Gastrocnemius medialis (tissue), 4 donors: Measurements from ENCODE around the gene WDR77. TPM values are rescaled to one million over a fixed set of nuclear protein-coding genes. Genes with fewer than 3 reads are reported as not detected.

Experiments
- ATAC-seq, 2 donors: fragments of 150-250 bp; one replicate each; pipeline ENCODE4 v1.9.1; 2016
- DNase-seq, 2 donors: peaks; one replicate each; pipeline ENCODE4 v3.0.0-alpha.2; 2019
- H3K27ac ChIP-seq, 4 donors: fragments of 200-600 bp; sonication (generic); 1 replicate in 1 of 4; 2 replicates in 3 of 4; pipeline ENCODE4 v1.5.1; 2016 to 2018; ENCODE audit warnings: mild to moderate bottlenecking in 2 of 4, moderate library complexity in 1 of 4
- H3K27me3 ChIP-seq, 3 donors: fragments of 200-600 bp; sonication (generic) in 2 of 3; 1 replicate in 1 of 3; 2 replicates in 2 of 3; pipeline versions ENCODE4 v1.5.1 to v1.6.0; 2016 to 2019; ENCODE audit warnings: mild to moderate bottlenecking in 1 of 3, moderate library complexity in 1 of 3
- H3K36me3 ChIP-seq, 2 donors: fragments of 200-600 bp; sonication (generic) in 1 of 2; one replicate each; pipeline ENCODE4 v1.5.1; 2017 to 2018
- H3K4me1 ChIP-seq, 2 donors: fragments of 200-600 bp; sonication (generic) in 1 of 2; one replicate each; pipeline ENCODE4 v1.5.1; 2016 to 2017; ENCODE audit warnings: mild to moderate bottlenecking in 2 of 2
- H3K4me3 ChIP-seq, 4 donors: fragments of 200-600 bp; sonication (generic) in 3 of 4; 1 replicate in 1 of 4; 2 replicates in 3 of 4; pipeline ENCODE4 v1.5.1; 2016 to 2019; ENCODE audit warnings: mild to moderate bottlenecking in 2 of 4
- H3K9me3 ChIP-seq, 3 donors: fragments of 200-600 bp; sonication (generic) in 2 of 3; 1 replicate in 1 of 3; 2 replicates in 2 of 3; pipeline ENCODE4 v1.5.1; 2016 to 2019
- CTCF ChIP-seq, 5 experiments: fragments of 450-650 bp in 3 of 5; fragments of 200-600 bp in 2 of 5; sonication (generic) in 2 of 5; IDR thresholded peaks in 4 of 5; conservative IDR thresholded peaks in 1 of 5; 1 replicate in 4 of 5; 2 replicates in 1 of 5; pipeline ENCODE4 v1.5.1; 2016 to 2019; ENCODE audit warnings: antibody characterized with exemption in 5 of 5, mild to moderate bottlenecking in 3 of 5, moderate library complexity in 3 of 5
- POLR2A ChIP-seq, 2 donors: fragments of 450-650 bp; IDR thresholded peaks; one replicate each; pipeline ENCODE4 v1.6.1; 2017; ENCODE audit warnings: antibody characterized with exemption in 2 of 2, mild to moderate bottlenecking in 2 of 2, moderate library complexity in 2 of 2
- in situ Hi-C, 4 donors: fragments of 200-750 bp; cut with MboI; loops; one replicate each; pipeline versions ENCODE4 v1.15.0 to v1.8.0; 2017; ENCODE audit warnings: low sequenced_read_pairs in 4 of 4
- intact Hi-C: fragments of 100-400 bp; cut with DNase I; formaldehyde crosslinking; loops from one replicate; pipeline ENCODE4 v1.15.1; 2023; ENCODE audit warnings: low total_unique reads
- total RNA-seq, 4 donors: library from RNA; depleted of rRNA; stranded (reverse); fragments of >200 nt; gene quantifications; one replicate each; pipeline versions ENCODE4 v1.1.0 to v1.2.3, GENCODE V29; 2016

Gene WDR77
- total RNA-seq, 4 donors from 2014 or later = 53.3 to 59.2 (median 56.7) TPM

GRCh38 chr1:111392042-111392441 is 57.0 kb downstream of the WDR77 start:
- H3K36me3 ChIP-seq = no peaks in the 10 kb centered on the region
- H3K27me3 ChIP-seq = no peaks in the 10 kb centered on the region
- in situ Hi-C loops = loop anchor here (10.0 kb wide), 1 partner anchor 167 kb away; the partner anchor contains the start of gene CHI3L2 (in 4 of the 4)
- H3K9me3 ChIP-seq = no peaks in the 10 kb centered on the region
- intact Hi-C loops = loop anchor here (5.0 kb wide), 1 partner anchor 355 kb away; no protein-coding TSS in a partner anchor
- no peak for TF ChIP-seq CTCF (IDR thresholded peaks at IDR 0.05 in 4 of 5, conservative IDR thresholded peaks at IDR 0.05 in 1 of 5)
- TF ChIP-seq POLR2A (IDR thresholded peaks at IDR 0.05) = no peak
- DNase-seq = no peak
- ATAC-seq = no peak
- H3K4me1 ChIP-seq = no peaks in the 10 kb centered on the region
- H3K4me3 ChIP-seq = no peak overlapping the region
- no peak overlapping the region for H3K27ac ChIP-seq

Other genes starting within 250 kb of the WDR77 start
- gene DENND2D, start 248.6 kb downstream of the WDR77 start, total RNA-seq = 1 to 10 TPM in 1 of 4 donors, under 1 TPM in 3; 0.19 to 1.2 (median 0.88) TPM
- gene CHI3L2, start 221.5 kb downstream of the WDR77 start, total RNA-seq = 1 to 10 TPM in 2 of 4 donors, under 1 TPM in 1, not detected in 1; 0.40 to 2.3 (median 1.9) TPM
- gene CHIA, start 158.4 kb downstream of the WDR77 start, total RNA-seq = not detected
- gene OVGP1, start 21.5 kb downstream of the WDR77 start, total RNA-seq = under 1 TPM in 3 of 4 donors, not detected in 1; 0.12 to 0.66 (median 0.38) TPM
- 100 to 1,000 TPM; 232 to 350 (median 266) TPM for gene ATP5PB, start 208 bp upstream of the WDR77 start, total RNA-seq
- 1 to 10 TPM; 1.9 to 7.8 (median 6.9) TPM for gene C1orf162, start 24.7 kb upstream of the WDR77 start, total RNA-seq
- 1 to 10 TPM; 1.0 to 4.1 (median 2.1) TPM for gene ADORA3, start 54.4 kb upstream of the WDR77 start, total RNA-seq
- gene TMIGD3, start 54.4 kb upstream of the WDR77 start, total RNA-seq = under 1 TPM in 3 of 4 donors, not detected in 1; 0.51 to 0.67 (median 0.55) TPM
- gene RAP1A, start 170.5 kb upstream of the WDR77 start, total RNA-seq = 10 to 100 TPM; 49.4 to 72.1 (median 57.9) TPM